GM10248 (cell line): ENCODE data around the gene SCFD2.
"Not testable (repeated sequence)": the region's sequence is repeated elsewhere in the genome, so short reads cannot be mapped to it uniquely, and the experiment has no call there.

Experiments
- CTCF ChIA-PET: fragments of 300-600 bp; sonication (Branson Sonifier 250); formaldehyde crosslinking; extraction: SDS; loops from one replicate; lab custom pipeline; 2021; ENCODE audit warnings: antibody characterized with exemption; lab: Yijun Ruan, JAX
- POLR2A ChIA-PET: fragments of 350-650 bp; sonication (Branson Sonifier 250); formaldehyde crosslinking; extraction: SDS; loops from one replicate; lab custom pipeline; 2020; ENCODE audit warnings: antibody characterized with exemption; lab: Yijun Ruan, JAX
- DNase-seq: peaks from one replicate; pipeline ENCODE4 v3.0.0; 2012; ENCODE audit errors: extremely low spot score
- TF ChIP-seq, protein P1 (sequence below): IDR thresholded peaks from 2 replicates; pipeline ENCODE4 v1.5.1; 2012; ENCODE audit warnings: mild to moderate bottlenecking, low read depth; ENCODE audit errors: extremely low read depth, missing control alignments, control extremely low read depth

Gene SCFD2

GRCh38 chr4:53151489-53151788, 214.4 kb downstream of the SCFD2 start:
- ChIA-PET CTCF (interaction anchor here (2.9 kb wide), 1 partner anchor 11 kb away, joined by 10 read pairs; no protein-coding TSS in a partner anchor), POLR2A (no interaction called here)
- TF ChIP-seq, protein P1, sequence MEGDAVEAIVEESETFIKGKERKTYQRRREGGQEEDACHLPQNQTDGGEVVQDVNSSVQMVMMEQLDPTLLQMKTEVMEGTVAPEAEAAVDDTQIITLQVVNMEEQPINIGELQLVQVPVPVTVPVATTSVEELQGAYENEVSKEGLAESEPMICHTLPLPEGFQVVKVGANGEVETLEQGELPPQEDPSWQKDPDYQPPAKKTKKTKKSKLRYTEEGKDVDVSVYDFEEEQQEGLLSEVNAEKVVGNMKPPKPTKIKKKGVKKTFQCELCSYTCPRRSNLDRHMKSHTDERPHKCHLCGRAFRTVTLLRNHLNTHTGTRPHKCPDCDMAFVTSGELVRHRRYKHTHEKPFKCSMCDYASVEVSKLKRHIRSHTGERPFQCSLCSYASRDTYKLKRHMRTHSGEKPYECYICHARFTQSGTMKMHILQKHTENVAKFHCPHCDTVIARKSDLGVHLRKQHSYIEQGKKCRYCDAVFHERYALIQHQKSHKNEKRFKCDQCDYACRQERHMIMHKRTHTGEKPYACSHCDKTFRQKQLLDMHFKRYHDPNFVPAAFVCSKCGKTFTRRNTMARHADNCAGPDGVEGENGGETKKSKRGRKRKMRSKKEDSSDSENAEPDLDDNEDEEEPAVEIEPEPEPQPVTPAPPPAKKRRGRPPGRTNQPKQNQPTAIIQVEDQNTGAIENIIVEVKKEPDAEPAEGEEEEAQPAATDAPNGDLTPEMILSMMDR = no peak
- DNase-seq = no peak

GRCh38 chr4:53150631-53151488, 215.0 kb downstream of the SCFD2 start:
- ChIA-PET POLR2A (no interaction called here), CTCF (interaction anchor here (2.9 kb wide), 1 partner anchor 12 kb away, joined by 10 read pairs; no protein-coding TSS in a partner anchor)
- no peak for DNase-seq
- TF ChIP-seq, protein P1 = no peak

GRCh38 chr4:53147711-53148110, 218.2 kb downstream of the SCFD2 start:
- TF ChIP-seq, protein P1 = no peak
- ChIA-PET CTCF (interaction anchor here (0.8 to 1.3 kb wide), 3 partner anchors 8 to 24 kb away, joined by 3 to 5 read pairs (median 3); no protein-coding TSS in a partner anchor), POLR2A (no interaction called here)
- no peak for DNase-seq

DNA sequence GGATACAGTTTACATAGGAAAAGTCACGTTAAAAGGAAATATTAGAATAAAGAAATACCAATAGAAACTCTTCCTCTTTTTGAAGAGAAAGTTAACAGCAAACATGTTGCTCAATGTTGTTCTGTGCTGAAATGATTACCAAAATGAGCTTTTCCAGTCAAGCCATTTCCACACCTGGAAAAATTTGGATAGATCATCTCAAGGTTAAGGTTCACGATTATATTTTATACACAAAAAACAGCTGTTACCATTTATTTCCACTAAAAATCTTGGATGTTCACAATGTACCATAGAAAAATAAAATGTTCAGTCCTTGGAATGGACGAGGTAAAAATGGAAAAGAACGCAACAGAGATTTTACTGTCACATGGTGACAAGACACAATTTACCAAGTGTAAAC, 218.7 kb downstream of the SCFD2 start:
- no peak for DNase-seq
- TF ChIP-seq, protein P1 = no peak
- POLR2A ChIA-PET = no interaction called here
- CTCF ChIA-PET = interaction anchor here (0.8 to 1.3 kb wide), 3 partner anchors 9 to 23 kb away, joined by 3 to 5 read pairs (median 3); no protein-coding TSS in a partner anchor

DNA sequence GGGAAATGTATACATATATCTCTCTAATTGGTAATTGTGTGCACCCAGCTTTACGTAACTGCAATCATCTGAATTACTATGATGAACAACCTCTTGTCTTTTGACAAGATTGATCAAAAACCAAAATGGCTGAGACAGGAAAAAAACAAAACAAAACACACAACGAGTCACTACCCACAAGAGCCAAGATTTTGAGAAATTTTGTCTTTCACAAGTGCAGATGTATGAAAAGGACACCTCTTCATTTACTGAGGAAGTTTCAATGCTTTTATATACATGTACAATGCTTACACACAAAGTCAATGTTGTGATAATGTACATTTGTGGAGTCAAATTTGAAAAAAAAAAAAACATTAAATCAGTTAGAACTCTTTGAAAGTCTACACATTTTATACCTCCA, 224.6 kb downstream of the SCFD2 start:
- CTCF ChIA-PET = no interaction called here
- POLR2A ChIA-PET = no interaction called here
- no peak for DNase-seq
- TF ChIP-seq, protein P1 = no peak

GRCh38 chr4:53139256-53139655, 226.6 kb downstream of the SCFD2 start:
- POLR2A ChIA-PET, CTCF ChIA-PET, DNase-seq: not testable (repeated sequence)

GRCh38 chr4:53137468-53137867, 228.4 kb downstream of the SCFD2 start:
- ChIA-PET CTCF (interaction anchor here (1.5 kb wide), 1 partner anchor 11 kb away, joined by 4 read pairs; no protein-coding TSS in a partner anchor), POLR2A (no interaction called here)
- DNase-seq = no peak
- TF ChIP-seq, protein P1 = no peak
